Activated CD4-positive, alpha-beta memory T cell treated with anti-CD3 and anti-CD28 coated beads, Interleukin-2, amount 10 ng/mL, durations not matched to agents 7 days and 5 days (primary cell): Measurements from ENCODE around the gene IGFLR1. TPM values are rescaled to one million over a fixed set of nuclear protein-coding genes. Genes with fewer than 3 reads are reported as not detected.
A peak's percentile ranks its signal among the peaks of the same experiment; 100 is the strongest.

Source experiments
- CTCF ChIA-PET: fragments of 350-600 bp; sonication (Branson Sonifier 250); formaldehyde crosslinking; loops from one replicate; lab custom pipeline; 2021; ENCODE audit warnings: antibody characterized with exemption, inconsistent platforms; lab: Charles Lee
- POLR2A ChIA-PET: fragments of 350-600 bp; sonication (Branson Sonifier 250); formaldehyde crosslinking; loops from one replicate; lab custom pipeline; 2021; ENCODE audit warnings: antibody characterized with exemption; lab: Charles Lee
- DNase-seq: peaks from one replicate; pipeline ENCODE4 v3.0.0-alpha.2; 2020
- H3K27ac Mint-ChIP-seq: one replicate; pipeline ENCODE4 v1.8.0; 2021; ENCODE audit warnings: mild to moderate bottlenecking, mixed read lengths
- H3K27me3 Mint-ChIP-seq: one replicate; pipeline ENCODE4 v1.8.0; 2021; ENCODE audit warnings: mixed read lengths
- H3K36me3 Mint-ChIP-seq: one replicate; pipeline ENCODE4 v1.8.0; 2021; ENCODE audit warnings: low read depth, mixed read lengths
- H3K4me1 Mint-ChIP-seq: one replicate; pipeline ENCODE4 v1.8.0; 2021; ENCODE audit warnings: mixed read lengths
- H3K4me3 Mint-ChIP-seq: one replicate; pipeline ENCODE4 v1.8.0; 2021; ENCODE audit warnings: mild to moderate bottlenecking, mixed read lengths
- H3K9me3 Mint-ChIP-seq: one replicate; pipeline ENCODE4 v1.8.0; 2021; ENCODE audit warnings: mixed read lengths
- total RNA-seq, 2 experiments: library from RNA; stranded (reverse); gene quantifications; one replicate each; pipeline ENCODE4 v1.2.3, GENCODE V29; 2021

The IGFLR1 gene
- 10 to 100 TPM; 78.9 to 90.5 TPM for total RNA-seq

GRCh38 chr19:35742121-35742724 is at the start of gene IGFLR1:
IGFLR1 (minus strand) TSS chr19:35742452; CDS start chr19:35741180, 1,272 bp downstream.
- Mint-ChIP-seq H3K36me3 (peaks cover 35% of the 10 kb centered on the region), H3K4me1 (peaks cover 54% of the 10 kb centered on the region), H3K27me3 (no peaks in the 10 kb centered on the region), H3K4me3 (peak within 1 kb of the TSS; percentile 81), H3K27ac (peak within 1 kb of the TSS; percentile 88), H3K9me3 (no peaks in the 10 kb centered on the region)
- POLR2A ChIA-PET, result interaction anchor here (0.7 to 5.3 kb wide), 10 partner anchors 11 to 138 kb away, joined by 3 to 45 read pairs (median 4); partner anchors contain the start of genes HSPB6, KMT2B and PROSER3
- peak; percentile 76 for DNase-seq
- CTCF ChIA-PET, result interaction anchor here (0.6 to 1.5 kb wide), 2 partner anchors 47 to 189 kb away, joined by 3 to 5 read pairs; no protein-coding TSS in a partner anchor

- Mint-ChIP-seq H3K4me1 (no peaks in the 10 kb centered on the region), H3K9me3 (no peaks in the 10 kb centered on the region), H3K27ac (no peak overlapping the region), H3K4me3 (no peak overlapping the region), H3K27me3 (peaks cover 15% of the 10 kb centered on the region), H3K36me3 (no peaks in the 10 kb centered on the region)
- DNase-seq, result no peak
- POLR2A ChIA-PET, result no interaction called here
- CTCF ChIA-PET, result no interaction called here
Measured at GRCh38 chr19:35791814-35792279, 49.6 kb upstream of the IGFLR1 start.

DNA sequence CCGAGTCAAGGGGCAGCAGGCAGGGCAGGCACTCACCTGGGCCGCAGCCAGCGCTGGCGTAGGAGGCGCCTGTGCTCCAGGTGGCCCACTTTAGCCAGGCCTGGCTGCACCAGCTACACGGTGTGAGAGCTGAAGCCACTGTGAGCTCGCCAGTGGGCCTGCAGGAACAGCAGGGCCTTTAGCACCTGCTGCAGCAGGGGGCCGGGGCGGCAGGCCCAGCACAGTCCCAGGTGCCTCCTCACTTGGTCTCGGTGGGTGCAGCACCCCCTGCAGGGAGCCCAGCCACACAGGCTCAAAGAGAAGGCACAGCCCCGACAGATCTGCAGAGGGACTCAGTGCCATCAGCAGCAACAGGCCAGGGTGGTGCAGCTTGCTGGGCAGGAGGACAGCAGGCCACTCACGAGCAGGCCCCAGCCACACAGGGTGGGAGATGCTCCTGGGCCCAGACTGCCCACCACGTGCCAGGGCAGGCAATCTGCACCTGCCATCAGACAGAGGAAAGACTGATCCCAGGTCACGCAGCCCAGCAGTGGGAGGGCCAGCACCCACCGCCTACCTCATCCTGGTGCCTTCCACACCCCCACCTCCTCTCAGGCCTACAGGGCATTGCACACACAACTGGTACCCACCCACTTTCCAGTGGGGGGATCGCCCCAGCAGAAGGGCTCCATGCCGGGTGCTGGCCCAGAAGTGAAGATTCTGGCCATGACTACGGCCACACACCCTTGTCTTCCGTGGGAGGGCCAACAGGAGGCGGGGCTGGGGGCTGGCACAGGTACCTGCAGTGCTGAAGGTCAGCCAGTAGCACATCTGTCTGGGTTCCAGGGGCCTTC is 48.9 kb upstream of the IGFLR1 start:
- Mint-ChIP-seq H3K4me1 (no peaks in the 10 kb centered on the region), H3K27ac (no peak overlapping the region), H3K4me3 (no peak overlapping the region), H3K36me3 (no peaks in the 10 kb centered on the region), H3K27me3 (peaks cover 8% of the 10 kb centered on the region), H3K9me3 (no peaks in the 10 kb centered on the region)
- DNase-seq, result no peak
- ChIA-PET CTCF (no interaction called here), POLR2A (no interaction called here)

GRCh38 chr19:35789978-35790944 is 48.0 kb upstream of the IGFLR1 start:
- Mint-ChIP-seq H3K4me3 (no peak overlapping the region), H3K36me3 (no peaks in the 10 kb centered on the region), H3K9me3 (no peaks in the 10 kb centered on the region), H3K27me3 (peaks cover 4% of the 10 kb centered on the region), H3K27ac (no peak overlapping the region), H3K4me1 (no peaks in the 10 kb centered on the region)
- ChIA-PET CTCF (no interaction called here), POLR2A (interaction anchor here (1.1 to 1.3 kb wide), 2 partner anchors 18 to 43 kb away, joined by 3 read pairs; no protein-coding TSS in a partner anchor)
- DNase-seq, result no peak

DNA sequence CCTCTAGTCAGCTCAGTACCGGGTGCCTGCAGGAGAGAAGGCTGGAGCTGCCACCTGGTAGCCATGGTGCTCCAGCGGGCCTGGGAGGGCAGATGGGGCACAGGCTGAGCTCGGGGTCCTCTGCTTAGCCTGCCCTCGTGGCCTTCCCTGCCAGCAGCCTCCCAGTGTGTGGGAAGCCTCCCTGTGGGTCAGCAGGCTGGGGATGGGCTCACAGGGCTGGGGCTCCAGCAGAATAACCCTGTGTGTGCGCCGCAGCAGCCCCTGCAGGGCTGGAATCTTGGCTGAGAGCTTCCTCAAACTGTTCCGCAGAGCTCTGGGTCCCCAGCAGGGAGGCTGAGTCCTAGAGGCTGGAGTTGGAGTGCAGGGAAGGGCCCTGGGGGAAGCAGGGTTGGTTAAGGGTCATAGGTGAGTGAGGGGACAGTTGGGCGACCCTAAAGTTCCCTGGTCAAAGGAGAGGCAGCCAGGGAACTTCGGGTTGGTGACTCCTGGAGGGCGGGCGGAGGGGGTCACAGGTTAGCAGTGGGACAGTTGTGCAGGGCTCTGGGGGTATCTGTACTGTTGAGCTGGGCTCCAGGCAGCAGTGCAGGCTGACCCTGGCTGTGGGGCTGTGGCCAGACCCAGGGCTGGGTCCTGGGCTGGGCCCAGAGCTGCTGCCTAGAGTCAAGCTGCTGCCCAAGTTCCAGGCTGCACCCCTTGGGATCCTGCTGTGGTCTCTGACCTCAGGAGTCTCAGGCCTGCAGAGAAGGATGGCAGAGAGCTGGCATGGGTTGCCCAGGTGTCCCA is 47.1 kb upstream of the IGFLR1 start:
- Mint-ChIP-seq H3K9me3 (no peaks in the 10 kb centered on the region), H3K4me1 (no peaks in the 10 kb centered on the region), H3K27me3 (peaks cover 4% of the 10 kb centered on the region), H3K4me3 (no peak overlapping the region), H3K36me3 (no peaks in the 10 kb centered on the region), H3K27ac (no peak overlapping the region)
- POLR2A ChIA-PET, result interaction anchor here (0.6 to 1.3 kb wide), 3 partner anchors 17 to 49 kb away, joined by 3 read pairs; no protein-coding TSS in a partner anchor
- CTCF ChIA-PET, result no interaction called here
- DNase-seq, result no peak

DNA sequence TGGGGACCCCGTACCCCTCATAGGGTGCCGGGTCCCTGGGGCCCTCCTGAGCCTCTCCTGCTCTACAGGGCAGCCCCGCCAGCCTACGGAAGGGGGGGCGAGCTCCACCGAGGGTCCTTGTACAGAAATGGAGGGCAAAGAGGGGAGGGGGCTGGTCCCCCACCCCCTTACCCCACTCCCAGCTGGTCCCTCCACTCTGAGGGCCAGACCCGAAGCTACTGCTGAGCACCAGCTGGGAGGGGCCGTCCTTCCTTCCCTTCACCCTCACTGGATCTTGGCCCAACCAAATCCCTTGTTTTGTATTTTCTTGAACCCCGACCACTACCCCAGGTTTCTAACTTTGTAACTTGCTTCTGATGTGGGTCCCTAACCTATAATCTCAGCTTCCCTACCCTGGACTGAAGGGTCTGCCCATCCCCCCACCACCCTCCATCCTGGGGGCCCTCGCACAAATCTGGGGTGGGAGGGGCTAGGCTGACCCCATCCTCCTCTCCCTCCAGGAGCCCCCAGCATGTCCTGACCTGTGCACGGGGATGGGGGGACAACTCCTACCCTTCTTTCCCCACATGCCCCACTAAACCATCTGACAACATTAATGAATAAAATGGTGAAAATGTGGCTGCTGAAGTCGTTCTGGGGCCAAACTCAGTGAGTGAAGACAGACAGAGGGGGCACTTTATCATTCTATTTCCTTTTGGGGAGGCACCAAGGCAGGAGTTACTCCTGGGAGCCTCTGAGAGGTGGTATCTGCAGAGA is 46.1 kb upstream of the IGFLR1 start:
- no peaks in the 10 kb centered on the region for H3K27me3 Mint-ChIP-seq
- ChIA-PET POLR2A (interaction anchor here (1.3 kb wide), 1 partner anchor 16 kb away, joined by 3 read pairs; no protein-coding TSS in a partner anchor), CTCF (no interaction called here)
- no peak for DNase-seq
- no peak overlapping the region for H3K27ac Mint-ChIP-seq
- H3K4me1 Mint-ChIP-seq, result no peaks in the 10 kb centered on the region
- H3K9me3 Mint-ChIP-seq, result no peaks in the 10 kb centered on the region
- H3K4me3 Mint-ChIP-seq, result no peak overlapping the region
- H3K36me3 Mint-ChIP-seq, result peaks cover 2% of the 10 kb centered on the region

GRCh38 chr19:35787227-35787799 is 45.1 kb upstream of the IGFLR1 start:
- ChIA-PET CTCF (no interaction called here), POLR2A (no interaction called here)
- no peak for DNase-seq
- Mint-ChIP-seq H3K27me3 (no peaks in the 10 kb centered on the region), H3K27ac (no peak overlapping the region), H3K4me1 (no peaks in the 10 kb centered on the region), H3K36me3 (peaks cover 8% of the 10 kb centered on the region), H3K9me3 (no peaks in the 10 kb centered on the region), H3K4me3 (no peak overlapping the region)

DNA sequence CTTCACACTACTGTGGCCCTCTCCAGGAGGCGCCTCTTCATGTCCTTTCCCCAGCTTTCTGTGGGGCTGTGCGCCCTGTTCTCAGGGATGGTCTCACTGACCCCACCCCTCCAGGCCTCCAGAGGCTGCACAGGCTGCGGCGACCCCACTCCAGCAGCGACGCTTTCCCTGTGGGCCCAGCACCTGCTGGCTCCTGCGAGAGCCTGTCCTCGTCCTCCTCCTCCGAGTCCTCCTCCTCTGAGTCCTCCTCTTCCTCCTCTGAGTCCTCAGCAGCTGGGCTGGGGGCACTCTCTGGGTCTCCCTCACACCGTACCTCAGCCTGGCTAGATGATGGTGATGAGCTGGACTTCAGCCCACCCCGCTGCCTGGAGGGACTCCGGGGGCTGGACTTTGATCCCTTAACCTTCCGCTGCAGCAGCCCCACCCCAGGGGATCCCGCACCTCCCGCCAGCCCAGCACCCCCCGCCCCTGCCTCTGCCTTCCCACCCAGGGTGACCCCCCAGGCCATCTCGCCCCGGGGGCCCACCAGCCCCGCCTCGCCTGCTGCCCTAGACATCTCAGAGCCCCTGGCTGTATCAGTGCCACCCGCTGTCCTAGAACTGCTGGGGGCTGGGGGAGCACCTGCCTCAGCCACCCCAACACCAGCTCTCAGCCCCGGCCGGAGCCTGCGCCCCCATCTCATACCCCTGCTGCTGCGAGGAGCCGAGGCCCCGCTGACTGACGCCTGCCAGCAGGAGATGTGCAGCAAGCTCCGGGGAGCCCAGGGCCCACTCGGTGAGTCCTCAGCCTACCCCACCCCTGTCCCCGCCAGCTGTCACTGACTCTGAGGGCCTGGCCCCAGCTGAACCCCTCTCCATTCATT is 44.3 kb upstream of the IGFLR1 start:
- Mint-ChIP-seq H3K36me3 (peaks cover 10% of the 10 kb centered on the region), H3K4me3 (no peak overlapping the region), H3K9me3 (no peaks in the 10 kb centered on the region), H3K4me1 (no peaks in the 10 kb centered on the region), H3K27me3 (no peaks in the 10 kb centered on the region), H3K27ac (no peak overlapping the region)
- CTCF ChIA-PET, result no interaction called here
- no peak for DNase-seq
- POLR2A ChIA-PET, result no interaction called here

- no peaks in the 10 kb centered on the region for H3K27me3 Mint-ChIP-seq
- CTCF ChIA-PET, result no interaction called here
Measured at GRCh38 chr19:35785339-35785627, 43.0 kb upstream of the IGFLR1 start.

GRCh38 chr19:35784503-35785338 is 42.5 kb upstream of the IGFLR1 start:
- DNase-seq, result no peak
- CTCF ChIA-PET, result no interaction called here
- Mint-ChIP-seq H3K36me3 (peaks cover 20% of the 10 kb centered on the region), H3K4me1 (no peaks in the 10 kb centered on the region), H3K9me3 (no peaks in the 10 kb centered on the region), H3K4me3 (no peak overlapping the region), H3K27ac (no peak overlapping the region), H3K27me3 (no peaks in the 10 kb centered on the region)
- POLR2A ChIA-PET, result no interaction called here

More at GRCh38 chr19:35785339-35785627, 43.0 kb upstream of the IGFLR1 start:
- Mint-ChIP-seq H3K9me3 (no peaks in the 10 kb centered on the region), H3K4me1 (no peaks in the 10 kb centered on the region), H3K36me3 (peaks cover 16% of the 10 kb centered on the region), H3K4me3 (no peak overlapping the region), H3K27ac (no peak overlapping the region)
- no peak for DNase-seq
- POLR2A ChIA-PET, result no interaction called here
